ENCODE results near the gene DDX3X. TPM values are rescaled to one million over a fixed set of nuclear protein-coding genes. Genes with fewer than 3 reads are reported as not detected.

DDX3X gene
- total RNA-seq, 1 donor from 2014 or later, result 242 TPM

DNA sequence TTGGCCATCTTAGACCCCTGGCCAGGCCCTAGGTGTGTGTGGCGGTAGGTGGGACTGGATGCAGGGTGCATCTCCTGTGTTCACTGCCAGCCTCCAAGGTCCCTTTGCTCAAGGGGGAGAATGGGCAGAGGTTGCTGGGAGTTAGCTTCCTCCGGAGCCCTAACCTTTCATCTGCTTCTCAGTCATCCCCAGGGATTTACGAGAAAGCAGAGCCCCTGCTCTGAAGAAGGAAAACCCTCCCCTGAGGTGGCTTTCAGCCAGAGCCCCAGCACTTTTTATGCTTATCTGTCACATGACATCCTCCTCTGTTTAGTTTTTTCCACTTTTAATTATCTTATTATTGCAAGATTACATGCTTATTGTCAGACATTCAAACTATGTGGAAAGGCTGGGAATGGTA is 44.9 kb upstream of the DDX3X start:
- H3K79me2 ChIP-seq (ENCODE audit: insufficient read depth, low read length), result no peaks in the 10 kb centered on the region
- no peak overlapping the region for H3K4me2 ChIP-seq (ENCODE audit: low read length)
- no peaks in the 10 kb centered on the region for H3K27me3 ChIP-seq (ENCODE audit: insufficient read depth, low read length)
- DNase-seq (ENCODE audit: low read depth) (no peak), FAIRE-seq (no peak)
- Mint-ChIP-seq H3K27me3 (ENCODE audit: low read depth, unreplicated experiment) (no peaks in the 10 kb centered on the region), H3K4me3 (ENCODE audit: unreplicated experiment) (no peak overlapping the region), H3K27ac (ENCODE audit: unreplicated experiment) (no peak overlapping the region), H3K36me3 (ENCODE audit: low read depth, unreplicated experiment) (no peaks in the 10 kb centered on the region), H3K4me1 (ENCODE audit: low read depth, unreplicated experiment) (peaks cover 3% of the 10 kb centered on the region), H3K9me3 (ENCODE audit: unreplicated experiment) (no peaks in the 10 kb centered on the region)
- no peak overlapping the region for H3K4me3 ChIP-seq (ENCODE audit: insufficient read depth, low read depth, low read length)
- no peaks in the 10 kb centered on the region for H3K4me1 ChIP-seq (ENCODE audit: insufficient read depth, low read length)
- H4K20me1 ChIP-seq (ENCODE audit: insufficient read depth, low read length), result no peaks in the 10 kb centered on the region
- no peak overlapping the region for H3K27ac ChIP-seq (ENCODE audit: low read depth, low read length)
- H3K9ac ChIP-seq (ENCODE audit: low read length), result no peak overlapping the region
- TF ChIP-seq EZH2 (IDR thresholded peaks at IDR 0.05; ENCODE audit: insufficient read depth, low read length), result no peak
- TF ChIP-seq, protein P1, sequence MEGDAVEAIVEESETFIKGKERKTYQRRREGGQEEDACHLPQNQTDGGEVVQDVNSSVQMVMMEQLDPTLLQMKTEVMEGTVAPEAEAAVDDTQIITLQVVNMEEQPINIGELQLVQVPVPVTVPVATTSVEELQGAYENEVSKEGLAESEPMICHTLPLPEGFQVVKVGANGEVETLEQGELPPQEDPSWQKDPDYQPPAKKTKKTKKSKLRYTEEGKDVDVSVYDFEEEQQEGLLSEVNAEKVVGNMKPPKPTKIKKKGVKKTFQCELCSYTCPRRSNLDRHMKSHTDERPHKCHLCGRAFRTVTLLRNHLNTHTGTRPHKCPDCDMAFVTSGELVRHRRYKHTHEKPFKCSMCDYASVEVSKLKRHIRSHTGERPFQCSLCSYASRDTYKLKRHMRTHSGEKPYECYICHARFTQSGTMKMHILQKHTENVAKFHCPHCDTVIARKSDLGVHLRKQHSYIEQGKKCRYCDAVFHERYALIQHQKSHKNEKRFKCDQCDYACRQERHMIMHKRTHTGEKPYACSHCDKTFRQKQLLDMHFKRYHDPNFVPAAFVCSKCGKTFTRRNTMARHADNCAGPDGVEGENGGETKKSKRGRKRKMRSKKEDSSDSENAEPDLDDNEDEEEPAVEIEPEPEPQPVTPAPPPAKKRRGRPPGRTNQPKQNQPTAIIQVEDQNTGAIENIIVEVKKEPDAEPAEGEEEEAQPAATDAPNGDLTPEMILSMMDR (IDR thresholded peaks at IDR 0.05; ENCODE audit: insufficient read depth, low read depth, low read length), result no peak
- H3K9me3 ChIP-seq (ENCODE audit: insufficient read depth, low read depth, low read length), result no peaks in the 10 kb centered on the region
- no peak overlapping the region for H2AFZ ChIP-seq (ENCODE audit: low read depth, low read length)
- no peaks in the 10 kb centered on the region for H3K36me3 ChIP-seq (ENCODE audit: insufficient read depth, low read length)

DNA sequence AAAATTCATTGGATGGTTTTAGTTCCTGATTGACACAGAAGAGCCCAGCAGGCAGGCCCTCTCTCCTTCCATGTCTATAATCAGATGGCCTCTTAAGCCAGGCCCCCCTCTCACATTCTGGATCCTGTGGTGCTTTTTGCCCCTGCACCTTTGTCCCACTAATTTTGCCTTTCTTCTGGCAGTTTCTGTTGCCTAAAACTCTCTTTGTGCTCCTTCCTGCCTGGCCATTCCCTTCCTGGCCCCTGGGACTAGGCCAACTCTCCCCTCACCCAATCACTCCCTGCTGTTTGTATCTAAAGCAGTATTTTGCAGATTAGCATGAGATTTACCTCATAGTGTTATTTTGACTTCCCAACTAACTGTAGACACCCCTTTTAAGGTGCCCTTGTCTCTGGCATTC is 42.7 kb upstream of the DDX3X start:
- Histone ChIP-seq H3K79me2 (ENCODE audit: insufficient read depth, low read length) (no peaks in the 10 kb centered on the region), H3K9me3 (ENCODE audit: insufficient read depth, low read depth, low read length) (no peaks in the 10 kb centered on the region), H3K36me3 (ENCODE audit: insufficient read depth, low read length) (no peaks in the 10 kb centered on the region), H3K4me2 (ENCODE audit: low read length) (no peak overlapping the region), H2AFZ (ENCODE audit: low read depth, low read length) (no peak overlapping the region), H3K27me3 (ENCODE audit: insufficient read depth, low read length) (no peaks in the 10 kb centered on the region), H3K4me3 (ENCODE audit: insufficient read depth, low read depth, low read length) (no peak overlapping the region), H3K9ac (ENCODE audit: low read length) (no peak overlapping the region), H3K27ac (ENCODE audit: low read depth, low read length) (no peak overlapping the region), H4K20me1 (ENCODE audit: insufficient read depth, low read length) (no peaks in the 10 kb centered on the region), H3K4me1 (ENCODE audit: insufficient read depth, low read length) (no peaks in the 10 kb centered on the region)
- DNase-seq (ENCODE audit: low read depth) (no peak), FAIRE-seq (no peak)
- no peaks in the 10 kb centered on the region for H3K9me3 Mint-ChIP-seq (ENCODE audit: unreplicated experiment)
- H3K4me1 Mint-ChIP-seq (ENCODE audit: low read depth, unreplicated experiment), result peaks cover 3% of the 10 kb centered on the region
- H3K4me3 Mint-ChIP-seq (ENCODE audit: unreplicated experiment), result no peak overlapping the region
- no peak for TF ChIP-seq EZH2 (IDR thresholded peaks at IDR 0.05; ENCODE audit: insufficient read depth, low read length)
- no peaks in the 10 kb centered on the region for H3K27me3 Mint-ChIP-seq (ENCODE audit: low read depth, unreplicated experiment)
- no peaks in the 10 kb centered on the region for H3K36me3 Mint-ChIP-seq (ENCODE audit: low read depth, unreplicated experiment)
- H3K27ac Mint-ChIP-seq (ENCODE audit: unreplicated experiment), result peak overlapping the region; percentile 23

DNA sequence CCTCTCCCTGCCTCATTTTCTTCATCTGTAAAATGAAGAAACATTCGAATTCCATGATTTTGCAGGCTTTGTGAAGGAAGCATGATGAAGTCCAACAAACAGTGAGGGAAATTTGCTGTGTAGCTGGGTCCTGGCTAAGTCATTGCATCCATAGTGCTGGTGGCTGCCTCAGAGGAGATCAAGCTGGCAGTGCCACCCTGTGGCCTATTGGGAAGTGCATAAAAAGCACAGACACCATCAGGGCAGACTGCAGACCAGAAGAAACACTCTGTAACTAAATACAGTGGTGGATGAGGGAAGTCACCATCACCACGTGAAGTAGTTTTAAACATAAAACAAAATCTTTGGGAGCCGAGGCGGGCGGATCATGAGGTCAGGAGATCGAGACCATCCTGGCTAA is 40.7 kb upstream of the DDX3X start:
- H3K27ac ChIP-seq (ENCODE audit: low read depth, low read length), result no peak overlapping the region
- no peaks in the 10 kb centered on the region for H3K27me3 Mint-ChIP-seq (ENCODE audit: low read depth, unreplicated experiment)
- no peak overlapping the region for H3K4me3 ChIP-seq (ENCODE audit: insufficient read depth, low read depth, low read length)
- H2AFZ ChIP-seq (ENCODE audit: low read depth, low read length), result no peak overlapping the region
- H3K79me2 ChIP-seq (ENCODE audit: insufficient read depth, low read length), result no peaks in the 10 kb centered on the region
- H3K36me3 ChIP-seq (ENCODE audit: insufficient read depth, low read length), result no peaks in the 10 kb centered on the region
- no peaks in the 10 kb centered on the region for H3K4me1 ChIP-seq (ENCODE audit: insufficient read depth, low read length)
- no peaks in the 10 kb centered on the region for H3K9me3 Mint-ChIP-seq (ENCODE audit: unreplicated experiment)
- no peak overlapping the region for H3K4me3 Mint-ChIP-seq (ENCODE audit: unreplicated experiment)
- DNase-seq (ENCODE audit: low read depth) (no peak), FAIRE-seq (no peak)
- H3K27me3 ChIP-seq (ENCODE audit: insufficient read depth, low read length), result no peaks in the 10 kb centered on the region
- no peaks in the 10 kb centered on the region for H3K9me3 ChIP-seq (ENCODE audit: insufficient read depth, low read depth, low read length)
- no peaks in the 10 kb centered on the region for H4K20me1 ChIP-seq (ENCODE audit: insufficient read depth, low read length)
- H3K27ac Mint-ChIP-seq (ENCODE audit: unreplicated experiment), result no peak overlapping the region
- no peak overlapping the region for H3K4me2 ChIP-seq (ENCODE audit: low read length)
- no peak overlapping the region for H3K9ac ChIP-seq (ENCODE audit: low read length)
- no peaks in the 10 kb centered on the region for H3K36me3 Mint-ChIP-seq (ENCODE audit: low read depth, unreplicated experiment)
- peaks cover 3% of the 10 kb centered on the region for H3K4me1 Mint-ChIP-seq (ENCODE audit: low read depth, unreplicated experiment)
- no peak for TF ChIP-seq EZH2 (IDR thresholded peaks at IDR 0.05; ENCODE audit: insufficient read depth, low read length)
- TF ChIP-seq, protein P1 (IDR thresholded peaks at IDR 0.05; ENCODE audit: insufficient read depth, low read depth, low read length), result no peak

Measured in astrocyte (in vitro differentiated cells and primary cell).